H9 (cell line): ENCODE data around the gene NEU3. TPM values are rescaled to one million over a fixed set of nuclear protein-coding genes. Genes with fewer than 3 reads are reported as not detected.

Experiments used
- DNase-seq: peaks from one replicate; pipeline ENCODE4 v3.0.0-alpha.2; 2017
- H2AFZ ChIP-seq: one replicate; pipeline ENCODE4 v1.6.1; 2013; ENCODE audit warnings: mild to moderate bottlenecking, low read length, control low read depth, moderate library complexity
- H2AK5ac ChIP-seq: 2 replicates; pipeline ENCODE4 v1.6.1; 2013; ENCODE audit warnings: low read length, control low read depth, mixed read lengths; ENCODE audit not compliant: insufficient read length
- H2BK120ac ChIP-seq: one replicate; pipeline ENCODE4 v1.6.1; 2013; ENCODE audit warnings: low read depth, mild to moderate bottlenecking, low read length, control low read depth, inconsistent platforms; ENCODE audit not compliant: poor library complexity, severe bottlenecking
- H2BK12ac ChIP-seq: 2 replicates; pipeline ENCODE4 v1.6.1; 2013; ENCODE audit warnings: low read length, control low read depth, mixed read lengths, low read depth; ENCODE audit not compliant: insufficient read length
- H2BK15ac ChIP-seq: 2 replicates; pipeline ENCODE4 v1.6.1; 2013; ENCODE audit warnings: low read depth, low read length, control low read depth
- H2BK20ac ChIP-seq: one replicate; pipeline ENCODE4 v1.6.1; 2013; ENCODE audit warnings: low read depth, mild to moderate bottlenecking, low read length, control low read depth, inconsistent platforms; ENCODE audit not compliant: poor library complexity, severe bottlenecking
- H2BK5ac ChIP-seq: 2 replicates; pipeline ENCODE4 v1.6.1; 2013; ENCODE audit warnings: low read length, control low read depth, mixed read lengths; ENCODE audit not compliant: insufficient read length
- H3K14ac ChIP-seq: 2 replicates; pipeline ENCODE4 v1.6.1; 2013; ENCODE audit warnings: low read length, control low read depth; ENCODE audit not compliant: insufficient read depth
- H3K18ac ChIP-seq: 2 replicates; pipeline ENCODE4 v1.6.1; 2013; ENCODE audit warnings: low read depth, mild to moderate bottlenecking, mixed read lengths, low read length, control low read depth; ENCODE audit not compliant: insufficient read length
- H3K23ac ChIP-seq: 2 replicates; pipeline ENCODE4 v1.6.1; 2013; ENCODE audit warnings: low read length, control low read depth, mixed read lengths, low read depth; ENCODE audit not compliant: insufficient read length
- H3K23me2 ChIP-seq: 2 replicates; pipeline ENCODE4 v1.6.1; 2013; ENCODE audit warnings: low read depth, mild to moderate bottlenecking, mixed read lengths, low read length, control low read depth; ENCODE audit not compliant: insufficient read length, poor library complexity, severe bottlenecking
- H3K27ac ChIP-seq: 2 replicates; pipeline ENCODE4 v1.5.1; 2013; ENCODE audit warnings: low read length, control low read depth, mixed read lengths, low read depth; ENCODE audit not compliant: insufficient read length
- H3K27me3 ChIP-seq: 2 replicates; pipeline ENCODE4 v1.6.1; 2013; ENCODE audit warnings: low read length, control low read depth, inconsistent platforms; ENCODE audit not compliant: insufficient read depth
- H3K4ac ChIP-seq: 2 replicates; pipeline ENCODE4 v1.6.1; 2013; ENCODE audit warnings: low read depth, mild to moderate bottlenecking, control low read depth, inconsistent platforms, low read length, moderate library complexity
- H3K4me1 ChIP-seq: 2 replicates; pipeline ENCODE4 v1.6.1; 2013; ENCODE audit warnings: low read length, control low read depth, inconsistent platforms; ENCODE audit not compliant: insufficient read depth
- H3K4me2 ChIP-seq: 2 replicates; pipeline ENCODE4 v1.6.1; 2013; ENCODE audit warnings: low read length, control low read depth, mixed read lengths; ENCODE audit not compliant: insufficient read length, insufficient read depth
- H3K56ac ChIP-seq: 2 replicates; pipeline ENCODE4 v1.6.1; 2013; ENCODE audit warnings: low read depth, mild to moderate bottlenecking, mixed read lengths, low read length, control low read depth; ENCODE audit not compliant: insufficient read length
- H3K79me1 ChIP-seq: 2 replicates; pipeline ENCODE4 v1.6.1; 2013; ENCODE audit warnings: low read depth, mild to moderate bottlenecking, moderate library complexity, low read length, control low read depth, inconsistent platforms; ENCODE audit not compliant: insufficient read depth, poor library complexity, severe bottlenecking
- H3K79me2 ChIP-seq: 2 replicates; pipeline ENCODE4 v1.6.1; 2013; ENCODE audit warnings: low read length, control low read depth, inconsistent platforms; ENCODE audit not compliant: insufficient read depth
- H3K9ac ChIP-seq: 2 replicates; pipeline ENCODE4 v1.6.1; 2013; ENCODE audit warnings: low read length, control low read depth, mixed read lengths; ENCODE audit not compliant: insufficient read length; ENCODE audit errors: extremely low read depth
- H3K9me3 ChIP-seq: one replicate; pipeline ENCODE4 v1.6.1; 2013; ENCODE audit warnings: low read depth, low read length, inconsistent platforms; ENCODE audit not compliant: control insufficient read depth
- H3T11ph ChIP-seq: one replicate; pipeline ENCODE4 v1.6.1; 2013; ENCODE audit warnings: mild to moderate bottlenecking, low read length, control low read depth, inconsistent platforms
- H4K20me1 ChIP-seq: one replicate; pipeline ENCODE4 v1.6.1; 2013; ENCODE audit not compliant: control insufficient read depth, insufficient read length, insufficient read depth
- H4K5ac ChIP-seq: 2 replicates; pipeline ENCODE4 v1.6.1; 2013; ENCODE audit warnings: low read depth, mild to moderate bottlenecking, mixed read lengths, low read length, control low read depth; ENCODE audit not compliant: insufficient read length
- H4K8ac ChIP-seq: replicated peaks from 2 replicates; pipeline ENCODE4 v1.6.1; 2013; ENCODE audit warnings: low read length, control low read depth, mixed read lengths, low read depth; ENCODE audit not compliant: insufficient read length
- H4K91ac ChIP-seq: 2 replicates; pipeline ENCODE4 v1.6.1; 2013; ENCODE audit warnings: low read depth, mild to moderate bottlenecking, moderate library complexity, mixed read lengths, low read length, control low read depth; ENCODE audit not compliant: insufficient read length
- H3K27ac Mint-ChIP-seq, 3 experiments: 2 replicates in 2 of 3; 3 replicates in 1 of 3; pipeline ENCODE4 v1.8.0; 2020 to 2021; ENCODE audit warnings: mixed read lengths in 3 of 3, mild to moderate bottlenecking in 1 of 3, moderate library complexity in 1 of 3
- H3K27me3 Mint-ChIP-seq: 2 replicates; pipeline ENCODE4 v1.8.0; 2021; ENCODE audit warnings: low read depth, mild to moderate bottlenecking, moderate library complexity, mixed read lengths
- H3K36me3 Mint-ChIP-seq, 3 experiments: 2 replicates in 2 of 3; 3 replicates in 1 of 3; pipeline ENCODE4 v1.8.0; 2020 to 2021; ENCODE audit warnings: low read depth in 3 of 3, mixed read lengths in 3 of 3; ENCODE audit not compliant: insufficient read depth in 1 of 3
- H3K4me1 Mint-ChIP-seq, 2 experiments: 2 replicates each; pipeline ENCODE4 v1.8.0; 2020; ENCODE audit warnings: mixed read lengths in 2 of 2
- H3K4me3 Mint-ChIP-seq, 2 experiments: 2 replicates in 1 of 2; 3 replicates in 1 of 2; pipeline ENCODE4 v1.8.0; 2020 to 2021; ENCODE audit warnings: mild to moderate bottlenecking in 2 of 2, mixed read lengths in 2 of 2, moderate library complexity in 1 of 2
- H3K9me3 Mint-ChIP-seq, 2 experiments: 2 replicates in 1 of 2; 3 replicates in 1 of 2; pipeline ENCODE4 v1.8.0; 2020; ENCODE audit warnings: mild to moderate bottlenecking in 2 of 2, mixed read lengths in 2 of 2, moderate library complexity in 1 of 2
- WGBS: extraction: QIAGEN DNeasy Blood & Tissue Kit; methylation state at CpG from one replicate; pipeline ENCODE4 v1.1.7; 2013; ENCODE audit warnings: missing lambda C conversion rate, low lambda C conversion rate, mixed read lengths; ENCODE audit not compliant: insufficient read length; ENCODE audit errors: extremely low coverage; 5-methylcytosine and 5-hydroxymethylcytosine counted together
- total RNA-seq: library from RNA; stranded (reverse); gene quantifications from 2 replicates; pipeline ENCODE4 v1.2.1, GENCODE V29; 2021
- TF ChIP-seq, protein P1 (sequence below): fragments of 200-600 bp; sonication (generic); conservative IDR thresholded peaks from 3 replicates; pipeline ENCODE4 v1.8.0; 2021; ENCODE audit warnings: antibody characterized with exemption, mild to moderate bottlenecking

NEU3 gene
- total RNA-seq, 1 experiment from 2014 or later: 15.9 TPM

DNA sequence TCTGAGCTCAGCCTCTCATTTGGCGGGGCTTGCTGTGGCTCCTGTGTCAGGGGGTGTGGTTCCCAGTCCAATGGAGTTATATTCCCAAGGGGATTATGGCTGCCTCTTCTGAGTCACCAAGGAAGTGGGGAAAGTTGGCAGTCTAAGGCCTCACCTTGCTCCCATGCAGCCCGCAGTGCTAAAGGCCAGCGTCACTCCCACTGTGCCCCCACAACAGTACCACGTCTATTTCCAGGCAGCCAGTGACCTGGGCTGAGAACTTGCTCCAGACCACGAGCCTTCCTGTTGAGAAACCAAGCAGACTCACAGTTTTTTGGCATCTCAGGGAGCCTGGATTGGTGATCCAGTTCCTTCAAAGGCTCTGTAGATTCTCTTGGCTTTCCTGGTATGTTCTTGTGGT lies 62.3 kb downstream of the NEU3 start:
- no peak overlapping the region for H3K27ac Mint-ChIP-seq
- no peaks in the 10 kb centered on the region for H3K79me2 ChIP-seq
- no peak overlapping the region for H4K5ac ChIP-seq
- no peaks in the 10 kb centered on the region for H3K9me3 ChIP-seq
- no peak overlapping the region for H3K9ac ChIP-seq
- no CpG with 5 or more reads among the region's 5 CpGs for WGBS
- no peak overlapping the region for H3K4me3 Mint-ChIP-seq
- peaks cover 2 to 13% (median 5%) of the 10 kb centered on the region in 3 experiments; a peak in 5 of 7 replicates for H3K36me3 Mint-ChIP-seq
- peaks cover 21 to 23% of the 10 kb centered on the region in 2 experiments for H3K9me3 Mint-ChIP-seq
- H2BK12ac ChIP-seq: no peak overlapping the region
- TF ChIP-seq, protein P1, sequence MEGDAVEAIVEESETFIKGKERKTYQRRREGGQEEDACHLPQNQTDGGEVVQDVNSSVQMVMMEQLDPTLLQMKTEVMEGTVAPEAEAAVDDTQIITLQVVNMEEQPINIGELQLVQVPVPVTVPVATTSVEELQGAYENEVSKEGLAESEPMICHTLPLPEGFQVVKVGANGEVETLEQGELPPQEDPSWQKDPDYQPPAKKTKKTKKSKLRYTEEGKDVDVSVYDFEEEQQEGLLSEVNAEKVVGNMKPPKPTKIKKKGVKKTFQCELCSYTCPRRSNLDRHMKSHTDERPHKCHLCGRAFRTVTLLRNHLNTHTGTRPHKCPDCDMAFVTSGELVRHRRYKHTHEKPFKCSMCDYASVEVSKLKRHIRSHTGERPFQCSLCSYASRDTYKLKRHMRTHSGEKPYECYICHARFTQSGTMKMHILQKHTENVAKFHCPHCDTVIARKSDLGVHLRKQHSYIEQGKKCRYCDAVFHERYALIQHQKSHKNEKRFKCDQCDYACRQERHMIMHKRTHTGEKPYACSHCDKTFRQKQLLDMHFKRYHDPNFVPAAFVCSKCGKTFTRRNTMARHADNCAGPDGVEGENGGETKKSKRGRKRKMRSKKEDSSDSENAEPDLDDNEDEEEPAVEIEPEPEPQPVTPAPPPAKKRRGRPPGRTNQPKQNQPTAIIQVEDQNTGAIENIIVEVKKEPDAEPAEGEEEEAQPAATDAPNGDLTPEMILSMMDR: no peak
- H4K20me1 ChIP-seq: no peaks in the 10 kb centered on the region
- H3K18ac ChIP-seq: no peak overlapping the region
- H3K23ac ChIP-seq: no peak overlapping the region
- H2AK5ac ChIP-seq: no peak overlapping the region
- H3K56ac ChIP-seq: no peak overlapping the region
- H2BK120ac ChIP-seq: no peak overlapping the region
- H2AFZ ChIP-seq: no peak overlapping the region
- no peaks in the 10 kb centered on the region for H3K23me2 ChIP-seq
- no peak overlapping the region for H3T11ph ChIP-seq
- no peak overlapping the region for H4K8ac ChIP-seq
- no peak overlapping the region for H3K14ac ChIP-seq
- no peak for DNase-seq
- no peak overlapping the region for H2BK15ac ChIP-seq
- H3K4me2 ChIP-seq: no peak overlapping the region
- H3K27ac ChIP-seq: no peak overlapping the region
- no peaks in the 10 kb centered on the region for H3K27me3 ChIP-seq
- no peaks in the 10 kb centered on the region for H3K4me1 ChIP-seq
- H3K27me3 Mint-ChIP-seq: peaks cover 1% of the 10 kb centered on the region; the same call in 1 of the 2 replicates
- no peak overlapping the region for H4K91ac ChIP-seq
- no peak overlapping the region for H3K4ac ChIP-seq
- no peak overlapping the region for H2BK5ac ChIP-seq
- no peak overlapping the region for H2BK20ac ChIP-seq
- H3K4me1 Mint-ChIP-seq: peaks cover 7 to 12% of the 10 kb centered on the region in 2 experiments
- H3K79me1 ChIP-seq: no peaks in the 10 kb centered on the region
